Lung (tissue), 12 donors: ENCODE results near the gene SELENOM. TPM values are rescaled to one million over a fixed set of nuclear protein-coding genes. Genes with fewer than 3 reads are reported as not detected.

Experiments used
- ATAC-seq: fragments of 200-7000 bp; cut with Tn5 transposase; one replicate; pipeline ENCODE4 v1.9.1; 2020; ENCODE audit warnings: moderate number of reproducible peaks; ENCODE audit not compliant: insufficient read depth, low FRiP score
- DNase-seq, 3 donors: peaks; one replicate each; pipeline ENCODE4 v3.0.0-alpha.2; 2013 to 2017
- H3K27ac ChIP-seq, 2 donors: one replicate each; pipeline ENCODE4 v1.5.1; 2013; ENCODE audit warnings: mild to moderate bottlenecking in 2 of 2, moderate library complexity in 2 of 2, control low read depth in 1 of 2, inconsistent platforms in 1 of 2, low read depth in 1 of 2, low read length in 1 of 2
- H3K27me3 ChIP-seq, 3 donors: one replicate each; pipeline ENCODE4 v1.5.1; 2013; ENCODE audit warnings: low read length in 2 of 3; ENCODE audit not compliant: control insufficient read depth in 3 of 3, insufficient read depth in 3 of 3
- H3K36me3 ChIP-seq, 4 donors: one replicate each; pipeline ENCODE4 v1.5.1; 2013; ENCODE audit warnings: low read length in 4 of 4, mild to moderate bottlenecking in 1 of 4, moderate library complexity in 1 of 4; ENCODE audit not compliant: control insufficient read depth in 4 of 4, insufficient read depth in 4 of 4
- H3K4me1 ChIP-seq, 5 donors: one replicate each; pipeline ENCODE4 v1.5.1; 2013; ENCODE audit warnings: low read length in 5 of 5, mild to moderate bottlenecking in 2 of 5, moderate library complexity in 1 of 5; ENCODE audit not compliant: control insufficient read depth in 5 of 5, insufficient read depth in 5 of 5
- H3K4me3 ChIP-seq: one replicate; pipeline ENCODE4 v1.5.1; 2013; ENCODE audit warnings: mild to moderate bottlenecking, control low read depth, moderate library complexity
- H3K9ac ChIP-seq, 2 donors: one replicate each; pipeline ENCODE4 v1.5.1; 2013; ENCODE audit warnings: low read length in 2 of 2, control low read depth in 1 of 2; ENCODE audit not compliant: insufficient read depth in 1 of 2
- H3K9me3 ChIP-seq, 4 donors: one replicate each; pipeline ENCODE4 v1.5.1; 2013; ENCODE audit warnings: low read length in 3 of 4, mild to moderate bottlenecking in 1 of 4, moderate library complexity in 1 of 4; ENCODE audit not compliant: control insufficient read depth in 4 of 4, insufficient read depth in 3 of 4
- CTCF ChIP-seq: IDR thresholded peaks from 2 replicates; pipeline ENCODE4 v1.5.1; 2012; ENCODE audit warnings: mild to moderate bottlenecking; ENCODE audit errors: control extremely low read depth, extremely low read depth
- WGBS, 2 donors: extraction: QIAGEN DNeasy Blood & Tissue Kit; methylation state at CpG; one replicate each; pipeline ENCODE4 v1.1.7; 2013; 5-methylcytosine and 5-hydroxymethylcytosine counted together
- polyA plus RNA-seq, 2 donors: library from polyadenylated mRNA; stranded (reverse); fragments of 200-250 nt; gene quantifications; one replicate each; pipeline ENCODE4 v1.2.1, GENCODE V29; 2013
- total RNA-seq, 2 donors: library from RNA; depleted of rRNA in 1 of 2; stranded (reverse); fragments of >200 nt in 1 of 2; gene quantifications; one replicate each; pipeline ENCODE4 v1.2.1, GENCODE V29; 2014 to 2021
- donor health status: control.
- donor health status: control.
- donor health status: Bipolar disorder and iron deficiency.
- donor health status: healthy.
- donor health status: DM: yes; HTN: yes; CAD: no.

Gene SELENOM
- total and polyA plus RNA-seq, 4 donors, result 26.6 to 159 (median 147) TPM

GRCh38 chr22:31106001-31106571 lies 1.3 kb downstream of the SELENOM start:
- Histone ChIP-seq H3K4me3 (peak overlapping the region; percentile 69), H3K36me3 (peaks cover 1 to 13% (median 10%) of the 10 kb centered on the region in 4 donors), H3K4me1 (peaks cover 0 to 11% (median 2%) of the 10 kb centered on the region in 5 donors), H3K9me3 (no peaks in the 10 kb centered on the region), H3K27me3 (no peaks in the 10 kb centered on the region), H3K27ac (peak overlapping the region in 1 of 2 donors; percentile 94), H3K9ac (no peak overlapping the region)
- TF ChIP-seq CTCF, result no peak
- DNase-seq (peak; percentile 12 to 19 (median 18)), ATAC-seq (no peak)
- WGBS, 2 donors, result 61 to 80% methylated on average over 4 of the region's 4 CpGs

- no peak overlapping the region for H3K27ac ChIP-seq
- no peak overlapping the region for H3K4me3 ChIP-seq
- H3K27me3 ChIP-seq, result no peaks in the 10 kb centered on the region
- DNase-seq, result peak in 1 of 3 donors; percentile 14
- no peak for TF ChIP-seq CTCF
- H3K9ac ChIP-seq, result no peak overlapping the region
- no peak for ATAC-seq
- H3K4me1 ChIP-seq, result peaks cover 0 to 11% (median 2%) of the 10 kb centered on the region in 5 donors
- no peaks in the 10 kb centered on the region for H3K9me3 ChIP-seq
- WGBS, 2 donors, result 76 to 82% methylated on average over 11 of the region's 11 CpGs
- peaks cover 4 to 16% (median 14%) of the 10 kb centered on the region in 4 donors for H3K36me3 ChIP-seq
These were observed 2.0 kb downstream of the SELENOM start for GRCh38 chr22:31105282-31105929.

- Histone ChIP-seq H3K27me3 (no peaks in the 10 kb centered on the region), H3K9ac (no peak overlapping the region), H3K27ac (no peak overlapping the region), H3K9me3 (no peaks in the 10 kb centered on the region), H3K4me3 (no peak overlapping the region), H3K4me1 (peaks cover 0 to 11% (median 2%) of the 10 kb centered on the region in 5 donors), H3K36me3 (peaks cover 5 to 21% (median 18%) of the 10 kb centered on the region in 4 donors)
- WGBS, 2 donors, result 49 to 79% methylated on average over 35 of the region's 35 CpGs
- TF ChIP-seq CTCF, result no peak
- ATAC-seq (no peak), DNase-seq (peak; percentile 28 to 42 (median 28))
These were observed 2.5 kb downstream of the SELENOM start for GRCh38 chr22:31104869-31105268.
